H1 (cell line): ENCODE data around the gene SPEN. TPM values are rescaled to one million over a fixed set of nuclear protein-coding genes. Genes with fewer than 3 reads are reported as not detected.

Experiments used
- CTCF ChIA-PET: fragments of 300-600 bp; sonication (Branson Sonifier 250); formaldehyde crosslinking; loops from one replicate; lab custom pipeline; 2021; ENCODE audit not compliant: partially characterized antibody; lab: Charles Lee
- POLR2A ChIA-PET: fragments of 300-600 bp; sonication (Branson Sonifier 250); formaldehyde crosslinking; loops from one replicate; lab custom pipeline; 2021; ENCODE audit warnings: inconsistent platforms; ENCODE audit not compliant: partially characterized antibody; lab: Charles Lee
- DNase-seq, 2 experiments: peaks; one replicate each; pipeline versions ENCODE4 v3.0.0 to v3.0.0-alpha.2; 2010 to 2022; ENCODE audit warnings: low spot score in 2 of 2, low read depth in 1 of 2, mixed read lengths in 1 of 2
- FAIRE-seq: peaks from 2 replicates; lab custom pipeline; 2011; peaks lifted over from hg19 to GRCh38; lab: Jason Lieb, UNC
- H2AFZ ChIP-seq: 2 replicates; pipeline ENCODE4 v1.8.1; 2012; ENCODE audit warnings: low read length, inconsistent platforms
- H2AK5ac ChIP-seq: 2 replicates; pipeline ENCODE4 v1.6.1; 2013; ENCODE audit warnings: low read depth, low read length
- H2BK120ac ChIP-seq: replicated peaks from 2 replicates; pipeline ENCODE3; 2013; ENCODE audit warnings: low read depth, low read length, inconsistent platforms
- H2BK12ac ChIP-seq: 2 replicates; pipeline ENCODE4 v1.6.1; 2013; ENCODE audit warnings: low read depth, low read length
- H2BK15ac ChIP-seq: 2 replicates; pipeline ENCODE4 v1.6.1; 2013; ENCODE audit warnings: low read length
- H2BK20ac ChIP-seq: 2 replicates; pipeline ENCODE4 v1.6.1; 2013; ENCODE audit warnings: low read length
- H2BK5ac ChIP-seq: 2 replicates; pipeline ENCODE4 v1.6.1; 2013; ENCODE audit warnings: low read depth, low read length
- H3K14ac ChIP-seq: 2 replicates; pipeline ENCODE4 v1.6.1; 2013; ENCODE audit warnings: inconsistent platforms; ENCODE audit not compliant: insufficient read length
- H3K18ac ChIP-seq: 2 replicates; pipeline ENCODE4 v1.6.1; 2013; ENCODE audit warnings: low read length; ENCODE audit errors: extremely low read depth
- H3K23ac ChIP-seq: 2 replicates; pipeline ENCODE4 v1.6.1; 2013; ENCODE audit warnings: inconsistent platforms; ENCODE audit not compliant: insufficient read length
- H3K23me2 ChIP-seq: 2 replicates; pipeline ENCODE4 v1.6.1; 2013; ENCODE audit warnings: low read depth, low read length
- H3K27ac ChIP-seq: 2 replicates; pipeline ENCODE4 v1.6.1; 2011; ENCODE audit warnings: low read depth, low read length, inconsistent platforms
- H3K27me3 ChIP-seq, 4 experiments: replicated peaks in 1 of 4; 1 replicate in 1 of 4; 2 replicates in 3 of 4; pipeline versions ENCODE4 v1.6.1 to v1.8.1; 2011 to 2013; ENCODE audit warnings: low read length in 3 of 4, mild to moderate bottlenecking in 3 of 4, inconsistent platforms in 2 of 4, mixed read lengths in 2 of 4, moderate library complexity in 1 of 4; ENCODE audit not compliant: control insufficient read depth in 3 of 4, insufficient read depth in 3 of 4; ENCODE audit errors: extremely low read depth in 1 of 4
- H3K36me3 ChIP-seq, 4 experiments: 2 replicates each; pipeline versions ENCODE4 v1.6.1 to v1.8.1; 2011 to 2013; ENCODE audit warnings: mild to moderate bottlenecking in 4 of 4, low read length in 3 of 4, moderate library complexity in 2 of 4, control low read depth in 1 of 4, inconsistent platforms in 1 of 4; ENCODE audit not compliant: insufficient read depth in 4 of 4, control insufficient read depth in 2 of 4
- H3K4ac ChIP-seq: replicated peaks from 2 replicates; pipeline ENCODE3; 2013; ENCODE audit warnings: low read length, low read depth, mixed read lengths, inconsistent platforms; ENCODE audit not compliant: insufficient read length
- H3K4me1 ChIP-seq, 4 experiments: replicated peaks in 1 of 4; 1 replicate in 1 of 4; 2 replicates in 3 of 4; pipeline versions ENCODE4 v1.6.1 to v1.8.1; 2011 to 2013; ENCODE audit warnings: low read length in 3 of 4, inconsistent platforms in 2 of 4, mixed read lengths in 1 of 4; ENCODE audit not compliant: insufficient read depth in 4 of 4, control insufficient read depth in 3 of 4
- H3K4me2 ChIP-seq, 2 experiments: 2 replicates each; pipeline versions ENCODE4 v1.6.1 to v1.8.1; 2011 to 2013; ENCODE audit warnings: low read depth in 2 of 2, low read length in 2 of 2, control low read depth in 1 of 2, inconsistent platforms in 1 of 2, mild to moderate bottlenecking in 1 of 2; ENCODE audit not compliant: insufficient read depth in 1 of 2
- H3K4me3 ChIP-seq, 4 experiments: fragments of 200-600, 300-600 bp in 1 of 4; sonication (generic), shearing (Covaris generic), sonication (Bioruptor Twin) in 1 of 4; 2 replicates each; pipeline versions ENCODE4 v1.5.1 to v1.8.1; 2011 to 2016; ENCODE audit warnings: low read length in 4 of 4, low read depth in 3 of 4, control low read depth in 2 of 4, inconsistent platforms in 2 of 4, mild to moderate bottlenecking in 2 of 4, mixed read lengths in 1 of 4, moderate library complexity in 1 of 4; ENCODE audit not compliant: insufficient read depth in 2 of 4; ENCODE audit errors: extremely low read depth in 1 of 4
- H3K56ac ChIP-seq: replicated peaks from 2 replicates; pipeline ENCODE3; 2013; ENCODE audit warnings: low read depth, mild to moderate bottlenecking, mixed read lengths, low read length, inconsistent platforms; ENCODE audit not compliant: insufficient read length
- H3K79me1 ChIP-seq: 2 replicates; pipeline ENCODE4 v1.6.1; 2013; ENCODE audit warnings: low read depth, low read length, control low read depth
- H3K79me2 ChIP-seq, 2 experiments: 2 replicates each; pipeline versions ENCODE4 v1.6.1 to v1.8.1; 2012 to 2013; ENCODE audit warnings: low read length in 2 of 2, mild to moderate bottlenecking in 2 of 2, inconsistent platforms in 1 of 2; ENCODE audit not compliant: insufficient read depth in 2 of 2, control insufficient read depth in 1 of 2
- H3K9ac ChIP-seq, 4 experiments: replicated peaks in 1 of 4; 1 replicate in 1 of 4; 2 replicates in 3 of 4; pipeline versions ENCODE4 v1.6.1 to v1.8.1; 2011 to 2013; ENCODE audit warnings: low read depth in 3 of 4, low read length in 3 of 4, control low read depth in 2 of 4, mild to moderate bottlenecking in 2 of 4, moderate library complexity in 2 of 4, inconsistent platforms in 1 of 4; ENCODE audit errors: extremely low read depth in 1 of 4
- H3K9me3 ChIP-seq, 2 experiments: 2 replicates each; pipeline versions ENCODE4 v1.6.1 to v1.8.1; 2012 to 2013; ENCODE audit warnings: mild to moderate bottlenecking in 2 of 2, moderate library complexity in 2 of 2, control low read depth in 1 of 2, inconsistent platforms in 1 of 2, low read depth in 1 of 2, low read length in 1 of 2, mixed read lengths in 1 of 2; ENCODE audit not compliant: insufficient read depth in 2 of 2
- H4K20me1 ChIP-seq, 2 experiments: replicated peaks in 1 of 2; 2 replicates each; pipeline versions ENCODE3 to v1.8.1; 2011 to 2013; ENCODE audit warnings: inconsistent platforms in 2 of 2, low read length in 2 of 2, mild to moderate bottlenecking in 1 of 2; ENCODE audit not compliant: insufficient read depth in 2 of 2, control insufficient read depth in 1 of 2
- H4K5ac ChIP-seq: 2 replicates; pipeline ENCODE4 v1.6.1; 2013; ENCODE audit warnings: low read length, low read depth, mixed read lengths, inconsistent platforms; ENCODE audit not compliant: insufficient read length
- H4K8ac ChIP-seq: 2 replicates; pipeline ENCODE4 v1.8.0; 2013; ENCODE audit warnings: mild to moderate bottlenecking, moderate library complexity, low read length, inconsistent platforms; ENCODE audit not compliant: insufficient read depth; ENCODE audit errors: extremely low read depth
- H4K91ac ChIP-seq: replicated peaks from 2 replicates; pipeline ENCODE3; 2013; ENCODE audit warnings: low read length, mixed read lengths, inconsistent platforms; ENCODE audit not compliant: insufficient read length
- RNF2 ChIP-seq: fragments of 200-900, 300-1000 bp; sonication (generic); IDR thresholded peaks from 2 replicates; pipeline ENCODE4 v1.7.1; 2016; ENCODE audit warnings: borderline replicate concordance, low read depth, mild to moderate bottlenecking, antibody characterized with exemption, low read length; ENCODE audit not compliant: poor library complexity, severe bottlenecking; ENCODE audit errors: missing control alignments
- SP4 ChIP-seq: IDR thresholded peaks from 2 replicates; pipeline ENCODE4 v1.6.1; 2012; ENCODE audit warnings: low read length, inconsistent platforms
- TAF1 ChIP-seq: IDR thresholded peaks from 2 replicates; pipeline ENCODE4 v1.6.1; 2011; ENCODE audit warnings: mild to moderate bottlenecking, low read depth, low read length
- TEAD4 ChIP-seq: IDR thresholded peaks from 2 replicates; pipeline ENCODE4 v1.6.1; 2012; ENCODE audit warnings: low read depth, low read length, inconsistent platforms, mixed read lengths
- YY1 ChIP-seq: IDR thresholded peaks from 2 replicates; pipeline ENCODE4 v1.6.1; 2011; ENCODE audit warnings: low read depth, mild to moderate bottlenecking, low read length
- WGBS, 2 experiments: shearing (Covaris generic) in 1 of 2; methylation state at CpG; one replicate each; pipeline versions ENCODE4 v1.1.6 to v1.1.7; 2013 to 2015; ENCODE audit warnings: low lambda C conversion rate in 2 of 2, mixed read lengths in 2 of 2, inconsistent platforms in 1 of 2, low coverage in 1 of 2, missing lambda C conversion rate in 1 of 2; ENCODE audit not compliant: insufficient replicate concordance in 2 of 2, insufficient coverage in 1 of 2, insufficient read length in 1 of 2; ENCODE audit errors: extremely low coverage in 1 of 2, missing lambda C conversion rate in 1 of 2; 5-methylcytosine and 5-hydroxymethylcytosine counted together
- polyA plus RNA-seq, 7 experiments: library from polyadenylated mRNA; depleted of rRNA in 3 of 7; stranded (reverse) in 5 of 7; unstranded in 2 of 7; fragments of >200 nt in 5 of 7; fragments of 200-250 nt in 2 of 7; gene quantifications; 1 replicate in 5 of 7; 2 replicates in 1 of 7; 4 replicates in 1 of 7; pipeline versions ENCODE4 v1.2.1 to v1.2.3, GENCODE V29; 2011 to 2013; ENCODE audit warnings: missing spikeins in 2 of 7, mixed read lengths in 2 of 7
- total RNA-seq: library from RNA; stranded (reverse); fragmentation: NEBNext Ultra II Directional; extraction: Animal tissue kit (Norgen Biotek cat#: 25700); gene quantifications from 2 replicates; pipeline ENCODE4 v1.2.1, GENCODE V29; 2021

Gene SPEN
- total and polyA plus RNA-seq, 2 of the 8 experiments (the other 6 are each of a cell fraction or from before 2014, with no cell fraction given) = 12.5 to 52.1 TPM

- Histone ChIP-seq H4K8ac (no peak overlapping the region), H3K4me1 (peaks cover 0 to 4% (median 2%) of the 10 kb centered on the region in 4 experiments; a peak in 2 of 7 replicates), H3K4ac (no peak overlapping the region), H3K79me2 (no peaks in the 10 kb centered on the region), H2BK20ac (0 out of 2 replicates have a peak overlapping the region, but pooled peaks have one; percentile 61), H4K91ac (no peak overlapping the region), H3K23ac (no peak overlapping the region), H3K14ac (no peak overlapping the region), H3K79me1 (no peaks in the 10 kb centered on the region), H3K27ac (no peak overlapping the region), H3K56ac (no peak overlapping the region), H3K36me3 (no peaks in the 10 kb centered on the region), H2BK120ac (no peak overlapping the region), H3K4me3 (no peak overlapping the region), H4K20me1 (no peaks in the 10 kb centered on the region), H3K9ac (no peak overlapping the region), H3K23me2 (no peaks in the 10 kb centered on the region), H2AK5ac (no peak overlapping the region), H4K5ac (no peak overlapping the region), H2AFZ (no peak overlapping the region), H3K18ac (no peak overlapping the region), H2BK15ac (no peak overlapping the region), H3K27me3 (no peaks in the 10 kb centered on the region), H2BK5ac (no peak overlapping the region), H3K9me3 (no peaks in the 10 kb centered on the region), H2BK12ac (peak overlapping the region; percentile 75; the same call in 1 of the 2 replicates), H3K4me2 (no peak overlapping the region)
- CTCF ChIA-PET = interaction anchor here (0.9 to 1.6 kb wide), 3 partner anchors 9 to 131 kb away, joined by 3 read pairs; no protein-coding TSS in a partner anchor
- FAIRE-seq = no peak
- TF ChIP-seq SP4 (no peak), TAF1 (no peak), YY1 (no peak), RNF2 (no peak), TEAD4 (no peak)
- DNase-seq = no peak
- POLR2A ChIA-PET = interaction anchor here (0.8 kb wide), 1 partner anchor 24 kb away, joined by 3 read pairs; no protein-coding TSS in a partner anchor
- 87% methylated on average over 1 of the region's 1 CpG; no CpG with 5 or more reads in 1 of the 2 experiments for WGBS, 2 experiments
Measured at GRCh38 chr1:15810073-15810472, 37.4 kb upstream of the SPEN start.
